Lower lobe of right lung (tissue), 2 donors: ENCODE results near the gene PRDM16. TPM values are rescaled to one million over a fixed set of nuclear protein-coding genes. Genes with fewer than 3 reads are reported as not detected.

Source experiments
- ATAC-seq, 2 donors: fragments of 200-7000 bp; cut with Tn5 transposase; one replicate each; pipeline ENCODE4 v1.9.1; 2020 to 2022; ENCODE audit warnings: mild to moderate bottlenecking in 2 of 2, moderate library complexity in 2 of 2
- DNase-seq: peaks from one replicate; pipeline ENCODE4 v3.0.0-alpha.2; 2020
- H3K27ac ChIP-seq: fragments of 200-600 bp; one replicate; pipeline ENCODE4 v1.8.0; 2022
- H3K27me3 ChIP-seq: fragments of 200-600 bp; one replicate; pipeline ENCODE4 v1.8.0; 2022; ENCODE audit warnings: low read depth
- H3K36me3 ChIP-seq: fragments of 200-600 bp; one replicate; pipeline ENCODE4 v1.8.0; 2022; ENCODE audit warnings: mild to moderate bottlenecking
- H3K4me1 ChIP-seq: fragments of 200-600 bp; one replicate; pipeline ENCODE4 v1.8.0; 2022
- H3K4me3 ChIP-seq: fragments of 200-600 bp; one replicate; pipeline ENCODE4 v1.8.0; 2022; ENCODE audit warnings: mild to moderate bottlenecking
- H3K9me3 ChIP-seq: fragments of 200-600 bp; one replicate; pipeline ENCODE4 v1.8.0; 2022
- CTCF ChIP-seq: fragments of 200-600 bp; IDR thresholded peaks from one replicate; pipeline ENCODE4 v1.8.0; 2022; ENCODE audit warnings: antibody characterized with exemption, mild to moderate bottlenecking
- intact Hi-C: fragments of 100-400 bp; cut with DNase I; formaldehyde crosslinking; loops from one replicate; pipeline ENCODE4 v1.11.0; 2022
- total RNA-seq: library from RNA; stranded (reverse); fragmentation: NEBNext Ultra II Directional; extraction: Animal tissue kit (Norgen Biotek cat#: 25700); gene quantifications from one replicate; pipeline ENCODE4 v1.2.1, GENCODE V29; 2021
- donor health status: DM: no; HTN: yes; CAD: no; lungs with severe emphysema.

The PRDM16 gene
- total RNA-seq, 1 donor from 2014 or later: 19.2 TPM

GRCh38 chr1:3113741-3114056, 44.7 kb downstream of the PRDM16 start:
- intact Hi-C loops: no loop called here
- Histone ChIP-seq H3K4me3 (no peak overlapping the region), H3K4me1 (no peaks in the 10 kb centered on the region), H3K27ac (no peak overlapping the region), H3K27me3 (peaks cover 4% of the 10 kb centered on the region), H3K9me3 (no peaks in the 10 kb centered on the region), H3K36me3 (no peaks in the 10 kb centered on the region)
- no peak for DNase-seq
- peak; percentile 20 to 26 for ATAC-seq
- TF ChIP-seq CTCF: no peak

GRCh38 chr1:3114131-3114744, 45.2 kb downstream of the PRDM16 start:
- Histone ChIP-seq H3K4me3 (no peak overlapping the region), H3K27me3 (peaks cover 4% of the 10 kb centered on the region), H3K36me3 (no peaks in the 10 kb centered on the region), H3K4me1 (no peaks in the 10 kb centered on the region), H3K9me3 (no peaks in the 10 kb centered on the region), H3K27ac (no peak overlapping the region)
- ATAC-seq (no peak), DNase-seq (no peak)
- intact Hi-C loops: no loop called here
- no peak for TF ChIP-seq CTCF

GRCh38 chr1:3114846-3115245, 45.8 kb downstream of the PRDM16 start:
- no peak for TF ChIP-seq CTCF
- Histone ChIP-seq H3K27ac (no peak overlapping the region), H3K36me3 (no peaks in the 10 kb centered on the region), H3K27me3 (peaks cover 7% of the 10 kb centered on the region), H3K4me1 (no peaks in the 10 kb centered on the region), H3K9me3 (no peaks in the 10 kb centered on the region), H3K4me3 (no peak overlapping the region)
- no peak for DNase-seq
- intact Hi-C loops: no loop called here
- ATAC-seq: peak in 1 of 2 donors; percentile 22

- no peak for TF ChIP-seq CTCF
- Histone ChIP-seq H3K9me3 (no peaks in the 10 kb centered on the region), H3K27ac (no peak overlapping the region), H3K4me3 (no peak overlapping the region), H3K4me1 (no peaks in the 10 kb centered on the region), H3K36me3 (no peaks in the 10 kb centered on the region), H3K27me3 (peaks cover 9% of the 10 kb centered on the region)
- DNase-seq (no peak), ATAC-seq (no peak)
- intact Hi-C loops: no loop called here
Measured at GRCh38 chr1:3115275-3116149, 46.5 kb downstream of the PRDM16 start.

- H3K9me3 ChIP-seq: no peaks in the 10 kb centered on the region
- H3K4me1 ChIP-seq: no peaks in the 10 kb centered on the region
- no peak overlapping the region for H3K27ac ChIP-seq
- ATAC-seq: no peak
- intact Hi-C loops: no loop called here
- no peak for DNase-seq
- H3K36me3 ChIP-seq: no peaks in the 10 kb centered on the region
- no peak overlapping the region for H3K4me3 ChIP-seq
- H3K27me3 ChIP-seq: peaks cover 5% of the 10 kb centered on the region
- no peak for TF ChIP-seq CTCF
Measured at GRCh38 chr1:3116150-3116510, 47.1 kb downstream of the PRDM16 start.
